HEK293T (cell line): ENCODE results near the gene WNT6.

ENCODE experiments used
- BHLHE40 ChIP-seq: fragments of 450-650 bp; IDR thresholded peaks from 2 replicates; pipeline ENCODE4 v1.6.1; 2016; ENCODE audit warnings: mild to moderate bottlenecking, moderate library complexity, borderline replicate concordance
- CTBP1 ChIP-seq: fragments of 450-650 bp; IDR thresholded peaks from 2 replicates; pipeline ENCODE4 v1.6.1; 2016; ENCODE audit warnings: borderline replicate concordance
- ELF4 ChIP-seq: fragments of 450-650 bp; IDR thresholded peaks from 2 replicates; pipeline ENCODE4 v1.6.1; 2017; ENCODE audit warnings: antibody characterized with exemption
- FOXK2 ChIP-seq: fragments of 450-650 bp; IDR thresholded peaks from 2 replicates; pipeline ENCODE4 v1.6.1; 2016; ENCODE audit warnings: mild to moderate bottlenecking
- HDGF ChIP-seq: fragments of 450-650 bp; IDR thresholded peaks from 2 replicates; pipeline ENCODE4 v1.6.1; 2017; ENCODE audit warnings: antibody characterized with exemption, borderline replicate concordance
- L3MBTL2 ChIP-seq: fragments of 450-650 bp; conservative IDR thresholded peaks from 2 replicates; pipeline ENCODE4 v1.6.1; 2016; ENCODE audit warnings: mild to moderate bottlenecking
- SP1 ChIP-seq: fragments of 450-650 bp; IDR thresholded peaks from 2 replicates; pipeline ENCODE4 v1.6.1; 2017
- TARDBP ChIP-seq: fragments of 450-650 bp; IDR thresholded peaks from 2 replicates; pipeline ENCODE4 v1.6.1; 2016
- TF ChIP-seq, protein P1 (sequence below): fragments of 450-650 bp; IDR thresholded peaks from 2 replicates; pipeline ENCODE4 v1.6.1; 2016

DNA sequence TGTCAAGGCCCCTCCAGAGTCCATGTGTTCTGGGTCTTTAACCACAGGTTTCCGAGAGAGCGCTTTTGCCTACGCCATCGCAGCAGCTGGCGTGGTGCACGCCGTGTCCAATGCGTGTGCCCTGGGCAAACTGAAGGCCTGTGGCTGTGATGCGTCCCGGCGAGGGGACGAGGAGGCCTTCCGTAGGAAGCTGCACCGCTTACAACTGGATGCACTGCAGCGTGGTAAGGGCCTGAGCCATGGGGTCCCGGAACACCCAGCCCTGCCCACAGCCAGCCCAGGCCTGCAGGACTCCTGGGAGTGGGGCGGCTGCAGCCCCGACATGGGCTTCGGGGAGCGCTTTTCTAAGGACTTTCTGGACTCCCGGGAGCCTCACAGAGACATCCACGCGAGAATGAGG, 30.3 kb downstream of the WNT6 start:
- TF ChIP-seq FOXK2, result no peak
- TF ChIP-seq, protein P1, sequence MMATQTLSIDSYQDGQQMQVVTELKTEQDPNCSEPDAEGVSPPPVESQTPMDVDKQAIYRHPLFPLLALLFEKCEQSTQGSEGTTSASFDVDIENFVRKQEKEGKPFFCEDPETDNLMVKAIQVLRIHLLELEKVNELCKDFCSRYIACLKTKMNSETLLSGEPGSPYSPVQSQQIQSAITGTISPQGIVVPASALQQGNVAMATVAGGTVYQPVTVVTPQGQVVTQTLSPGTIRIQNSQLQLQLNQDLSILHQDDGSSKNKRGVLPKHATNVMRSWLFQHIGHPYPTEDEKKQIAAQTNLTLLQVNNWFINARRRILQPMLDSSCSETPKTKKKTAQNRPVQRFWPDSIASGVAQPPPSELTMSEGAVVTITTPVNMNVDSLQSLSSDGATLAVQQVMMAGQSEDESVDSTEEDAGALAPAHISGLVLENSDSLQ, result no peak
- no peak for TF ChIP-seq L3MBTL2
- TF ChIP-seq SP1, result no peak
- TF ChIP-seq CTBP1, result no peak
- TF ChIP-seq TARDBP, result no peak
- TF ChIP-seq BHLHE40, result no peak
- no peak for TF ChIP-seq HDGF
- TF ChIP-seq ELF4, result no peak
